ENCODE results near the gene COLEC12.

COLEC12 gene

GRCh38 chr18:533995-534601 lies 33.6 kb upstream of the COLEC12 start:
- H3K27me3 ChIP-seq (ENCODE audit: insufficient read depth, low read length, poor library complexity, severe bottlenecking): no peaks in the 10 kb centered on the region
- H3K9me2 ChIP-seq (replicated peaks; ENCODE audit: low read depth, low read length): no peaks in the 10 kb centered on the region
- TF ChIP-seq, protein P1, sequence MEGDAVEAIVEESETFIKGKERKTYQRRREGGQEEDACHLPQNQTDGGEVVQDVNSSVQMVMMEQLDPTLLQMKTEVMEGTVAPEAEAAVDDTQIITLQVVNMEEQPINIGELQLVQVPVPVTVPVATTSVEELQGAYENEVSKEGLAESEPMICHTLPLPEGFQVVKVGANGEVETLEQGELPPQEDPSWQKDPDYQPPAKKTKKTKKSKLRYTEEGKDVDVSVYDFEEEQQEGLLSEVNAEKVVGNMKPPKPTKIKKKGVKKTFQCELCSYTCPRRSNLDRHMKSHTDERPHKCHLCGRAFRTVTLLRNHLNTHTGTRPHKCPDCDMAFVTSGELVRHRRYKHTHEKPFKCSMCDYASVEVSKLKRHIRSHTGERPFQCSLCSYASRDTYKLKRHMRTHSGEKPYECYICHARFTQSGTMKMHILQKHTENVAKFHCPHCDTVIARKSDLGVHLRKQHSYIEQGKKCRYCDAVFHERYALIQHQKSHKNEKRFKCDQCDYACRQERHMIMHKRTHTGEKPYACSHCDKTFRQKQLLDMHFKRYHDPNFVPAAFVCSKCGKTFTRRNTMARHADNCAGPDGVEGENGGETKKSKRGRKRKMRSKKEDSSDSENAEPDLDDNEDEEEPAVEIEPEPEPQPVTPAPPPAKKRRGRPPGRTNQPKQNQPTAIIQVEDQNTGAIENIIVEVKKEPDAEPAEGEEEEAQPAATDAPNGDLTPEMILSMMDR (conservative IDR thresholded peaks at IDR 0.05; ENCODE audit: low read length): no peak
- no peak for TF ChIP-seq EZH2phosphoT487 (IDR thresholded peaks at IDR 0.05; ENCODE audit: borderline replicate concordance)
- H3K4me1 ChIP-seq (ENCODE audit: insufficient read depth, low read length, poor library complexity, severe bottlenecking): no peaks in the 10 kb centered on the region
- no peak overlapping the region for H3K4me3 ChIP-seq (ENCODE audit: low read length, poor library complexity, severe bottlenecking)
- H3K9ac ChIP-seq (ENCODE audit: low read depth, low read length, poor library complexity, severe bottlenecking): no peak overlapping the region
- no peak overlapping the region for H3K4me2 ChIP-seq (ENCODE audit: low read depth, low read length, poor library complexity, severe bottlenecking)
- no peaks in the 10 kb centered on the region for H4K20me1 ChIP-seq (ENCODE audit: insufficient read depth, low read length, poor library complexity, severe bottlenecking)
- H3F3A ChIP-seq (ENCODE audit: low read depth): no peaks in the 10 kb centered on the region
- no peaks in the 10 kb centered on the region for H3K36me3 ChIP-seq (ENCODE audit: insufficient read depth, low read length)
- no peaks in the 10 kb centered on the region for H3K79me2 ChIP-seq (ENCODE audit: insufficient read depth, low read length)
- H2AFZ ChIP-seq (ENCODE audit: low read length): no peak overlapping the region
- H3K9me3 ChIP-seq (ENCODE audit: insufficient read depth, low read depth, low read length): peaks cover 7% of the 10 kb centered on the region; the same call in 1 of the 2 replicates

GRCh38 chr18:532632-533031 lies 32.1 kb upstream of the COLEC12 start:
- Histone ChIP-seq H3K4me1 (ENCODE audit: insufficient read depth, low read length, poor library complexity, severe bottlenecking) (no peaks in the 10 kb centered on the region), H3K9ac (ENCODE audit: low read depth, low read length, poor library complexity, severe bottlenecking) (no peak overlapping the region), H3K36me3 (ENCODE audit: insufficient read depth, low read length) (no peaks in the 10 kb centered on the region), H3F3A (ENCODE audit: low read depth) (no peaks in the 10 kb centered on the region), H3K4me3 (ENCODE audit: low read length, poor library complexity, severe bottlenecking) (no peak overlapping the region), H3K9me2 (replicated peaks; ENCODE audit: low read depth, low read length) (no peaks in the 10 kb centered on the region), H3K9me3 (ENCODE audit: insufficient read depth, low read depth, low read length) (peaks cover 7% of the 10 kb centered on the region; the same call in 1 of the 2 replicates), H2AFZ (ENCODE audit: low read length) (no peak overlapping the region), H3K27me3 (ENCODE audit: insufficient read depth, low read length, poor library complexity, severe bottlenecking) (no peaks in the 10 kb centered on the region), H3K4me2 (ENCODE audit: low read depth, low read length, poor library complexity, severe bottlenecking) (no peak overlapping the region), H4K20me1 (ENCODE audit: insufficient read depth, low read length, poor library complexity, severe bottlenecking) (no peaks in the 10 kb centered on the region), H3K79me2 (ENCODE audit: insufficient read depth, low read length) (no peaks in the 10 kb centered on the region)
- no peak for TF ChIP-seq EZH2phosphoT487 (IDR thresholded peaks at IDR 0.05; ENCODE audit: borderline replicate concordance)
- TF ChIP-seq, protein P1 (conservative IDR thresholded peaks at IDR 0.05; ENCODE audit: low read length): no peak

GRCh38 chr18:532018-532417 lies 31.5 kb upstream of the COLEC12 start:
- H3K4me1 ChIP-seq (ENCODE audit: insufficient read depth, low read length, poor library complexity, severe bottlenecking): no peaks in the 10 kb centered on the region
- H3K36me3 ChIP-seq (ENCODE audit: insufficient read depth, low read length): no peaks in the 10 kb centered on the region
- H3K79me2 ChIP-seq (ENCODE audit: insufficient read depth, low read length): no peaks in the 10 kb centered on the region
- peaks cover 7% of the 10 kb centered on the region; the same call in 1 of the 2 replicates for H3K9me3 ChIP-seq (ENCODE audit: insufficient read depth, low read depth, low read length)
- no peak overlapping the region for H3K4me3 ChIP-seq (ENCODE audit: low read length, poor library complexity, severe bottlenecking)
- no peak overlapping the region for H2AFZ ChIP-seq (ENCODE audit: low read length)
- TF ChIP-seq EZH2phosphoT487 (IDR thresholded peaks at IDR 0.05; ENCODE audit: borderline replicate concordance): no peak
- TF ChIP-seq, protein P1 (conservative IDR thresholded peaks at IDR 0.05; ENCODE audit: low read length): no peak
- H3K9me2 ChIP-seq (replicated peaks; ENCODE audit: low read depth, low read length): no peaks in the 10 kb centered on the region
- no peaks in the 10 kb centered on the region for H4K20me1 ChIP-seq (ENCODE audit: insufficient read depth, low read length, poor library complexity, severe bottlenecking)
- no peaks in the 10 kb centered on the region for H3F3A ChIP-seq (ENCODE audit: low read depth)
- no peaks in the 10 kb centered on the region for H3K27me3 ChIP-seq (ENCODE audit: insufficient read depth, low read length, poor library complexity, severe bottlenecking)
- H3K4me2 ChIP-seq (ENCODE audit: low read depth, low read length, poor library complexity, severe bottlenecking): no peak overlapping the region
- H3K9ac ChIP-seq (ENCODE audit: low read depth, low read length, poor library complexity, severe bottlenecking): no peak overlapping the region
